Ishikawa (cell line): ENCODE results near the gene WNT7B.

Experiments
- CEBPB ChIP-seq: IDR thresholded peaks from 2 replicates; pipeline ENCODE4 v1.6.1; 2012
- CREB1 ChIP-seq: IDR thresholded peaks from 2 replicates; pipeline ENCODE4 v1.6.1; 2012; ENCODE audit warnings: low read depth
- EGR1 ChIP-seq: IDR thresholded peaks from 2 replicates; pipeline ENCODE4 v1.6.1; 2012
- EP300 ChIP-seq: IDR thresholded peaks from 2 replicates; pipeline ENCODE4 v1.6.1; 2012; ENCODE audit warnings: borderline replicate concordance
- FOXM1 ChIP-seq: IDR thresholded peaks from 2 replicates; pipeline ENCODE4 v1.6.1; 2012; ENCODE audit warnings: low read depth, borderline replicate concordance
- NFIC ChIP-seq: IDR thresholded peaks from 2 replicates; pipeline ENCODE4 v1.6.1; 2012
- RAD21 ChIP-seq: IDR thresholded peaks from 2 replicates; pipeline ENCODE4 v1.6.1; 2012; ENCODE audit warnings: low read depth
- REST ChIP-seq: IDR thresholded peaks from 2 replicates; pipeline ENCODE4 v1.6.1; 2012; ENCODE audit warnings: low read depth, mild to moderate bottlenecking
- TAF1 ChIP-seq: IDR thresholded peaks from 2 replicates; pipeline ENCODE4 v1.6.1; 2012; ENCODE audit warnings: low read depth, mild to moderate bottlenecking
- TCF12 ChIP-seq: IDR thresholded peaks from 2 replicates; pipeline ENCODE4 v1.6.1; 2012; ENCODE audit warnings: low read depth
- TEAD4 ChIP-seq: IDR thresholded peaks from 2 replicates; pipeline ENCODE4 v1.6.1; 2012
- USF1 ChIP-seq: IDR thresholded peaks from 2 replicates; pipeline ENCODE4 v1.6.1; 2012
- YY1 ChIP-seq: IDR thresholded peaks from 2 replicates; pipeline ENCODE4 v1.6.1; 2012; ENCODE audit warnings: low read depth
- ZBTB7A ChIP-seq: IDR thresholded peaks from 2 replicates; pipeline ENCODE4 v1.6.1; 2012; ENCODE audit warnings: low read depth
- TF ChIP-seq, protein P1 (sequence below): IDR thresholded peaks from 2 replicates; pipeline ENCODE4 v1.6.1; 2012

The WNT7B gene

GRCh38 chr22:45896153-45896951 is 80.6 kb downstream of the WNT7B start:
- TF ChIP-seq TAF1: no peak
- TF ChIP-seq TEAD4: peak; percentile 31; the same call in 1 of the 2 replicates
- TF ChIP-seq FOXM1: no peak
- no peak for TF ChIP-seq CREB1
- TF ChIP-seq TCF12: no peak
- no peak for TF ChIP-seq REST
- TF ChIP-seq YY1: peak; percentile 46; the same call in 1 of the 2 replicates
- TF ChIP-seq RAD21: peak; percentile 18; the same call in 1 of the 2 replicates
- TF ChIP-seq EGR1: no peak
- 0 out of 2 replicates have a peak, but pooled peaks have one; percentile 31 for TF ChIP-seq EP300
- TF ChIP-seq CEBPB: no peak
- TF ChIP-seq USF1: no peak
- no peak for TF ChIP-seq ZBTB7A
- TF ChIP-seq, protein P1, sequence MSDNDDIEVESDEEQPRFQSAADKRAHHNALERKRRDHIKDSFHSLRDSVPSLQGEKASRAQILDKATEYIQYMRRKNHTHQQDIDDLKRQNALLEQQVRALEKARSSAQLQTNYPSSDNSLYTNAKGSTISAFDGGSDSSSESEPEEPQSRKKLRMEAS: peak; percentile 50
- peak; percentile 51 for TF ChIP-seq NFIC

- TF ChIP-seq YY1: no peak
- no peak for TF ChIP-seq REST
- TF ChIP-seq FOXM1: no peak
- TF ChIP-seq CREB1: no peak
- TF ChIP-seq EGR1: no peak
- no peak for TF ChIP-seq USF1
- TF ChIP-seq ZBTB7A: no peak
- TF ChIP-seq CEBPB: no peak
- no peak for TF ChIP-seq RAD21
- TF ChIP-seq TAF1: no peak
- TF ChIP-seq NFIC: no peak
- no peak for TF ChIP-seq TEAD4
- no peak for TF ChIP-seq TCF12
- TF ChIP-seq, protein P1: no peak
Measured at GRCh38 chr22:45895436-45896152, 81.4 kb downstream of the WNT7B start.

- TF ChIP-seq, protein P1: no peak
- TF ChIP-seq EP300: no peak
- TF ChIP-seq RAD21: no peak
- TF ChIP-seq TEAD4: no peak
- no peak for TF ChIP-seq CREB1
- no peak for TF ChIP-seq EGR1
- TF ChIP-seq ZBTB7A: no peak
- TF ChIP-seq TAF1: no peak
- TF ChIP-seq YY1: no peak
- no peak for TF ChIP-seq CEBPB
- TF ChIP-seq TCF12: no peak
- no peak for TF ChIP-seq FOXM1
- no peak for TF ChIP-seq REST
- TF ChIP-seq USF1: no peak
- no peak for TF ChIP-seq NFIC
Measured at GRCh38 chr22:45893516-45893915, 83.4 kb downstream of the WNT7B start.
